Upper lobe of left lung (tissue), 4 donors: ENCODE measurements around the gene AGBL4.

ENCODE experiments used
- EP300 ChIP-seq, 4 donors: sonication (generic); formaldehyde crosslinking; IDR thresholded peaks; one replicate each; pipeline ENCODE4 v1.5.1; 2017; ENCODE audit warnings: antibody characterized with exemption in 4 of 4, control low read depth in 2 of 4
- POLR2AphosphoS5 ChIP-seq, 2 donors: sonication (generic); formaldehyde crosslinking; IDR thresholded peaks; one replicate each; pipeline ENCODE4 v1.5.1; 2017; ENCODE audit warnings: antibody characterized with exemption in 2 of 2

DNA sequence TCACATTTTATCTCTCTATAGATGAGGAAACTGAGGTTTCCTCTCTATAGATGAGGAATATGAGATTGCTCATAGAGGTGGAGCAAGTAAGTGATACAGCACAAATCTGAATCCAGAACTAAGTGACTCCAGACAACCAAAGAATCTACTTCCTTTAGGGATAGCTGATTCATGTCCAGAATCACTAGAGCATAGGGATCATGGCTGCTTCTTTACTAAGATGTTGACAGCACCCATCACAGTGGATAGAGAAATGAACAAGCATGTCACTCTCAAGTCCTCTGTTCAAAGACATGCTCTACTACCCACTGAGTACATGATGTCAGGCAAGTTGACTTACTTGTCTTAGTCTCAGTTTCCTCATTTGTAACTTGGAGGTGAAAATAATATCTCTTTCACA, 1435.7 kb downstream of the AGBL4 start:
- TF ChIP-seq POLR2AphosphoS5 (IDR thresholded peaks at IDR 0.05): no peak
- TF ChIP-seq EP300 (IDR thresholded peaks at IDR 0.05): no peak
